Measurements from ENCODE around the gene OR8B12. TPM values are rescaled to one million over a fixed set of nuclear protein-coding genes. Genes with fewer than 3 reads are reported as not detected.

Gene OR8B12
- total and polyA plus RNA-seq, 2 donors (not counting 1 experiment from before 2014, with no cell fraction given): not detected

GRCh38 chr11:124510279-124510678, 33.2 kb downstream of the OR8B12 start:
- ChIA-PET POLR2A (no interaction called here), CTCF (no interaction called here)
- H3K9me3 Mint-ChIP-seq (ENCODE audit: insufficient read depth): peaks cover 15% of the 10 kb centered on the region
- Histone ChIP-seq H4K20me1 (ENCODE audit: control insufficient read depth, insufficient read depth, low read length, poor library complexity, severe bottlenecking) (no peaks in the 10 kb centered on the region), H3K36me3 (replicated peaks in 1 of 2; ENCODE audit: control extremely low read depth in 1 of 2, control insufficient read depth in 1 of 2, extremely low read depth in 1 of 2, insufficient read depth in 2 of 2, low read length in 1 of 2) (no peaks in the 10 kb centered on the region), H3K79me2 (ENCODE audit: control insufficient read depth, insufficient read depth, low read length) (no peaks in the 10 kb centered on the region), H3K27me3 (replicated peaks in 1 of 4; ENCODE audit: control extremely low read depth in 1 of 4, control insufficient read depth in 3 of 4, insufficient read depth in 4 of 4, low read length in 3 of 4) (peaks cover 0 to 4% (median 0%) of the 10 kb centered on the region in 4 experiments), H3K27ac (ENCODE audit: low read length in 2 of 2) (no peak overlapping the region), H3K4me1 (ENCODE audit: control insufficient read depth in 2 of 2, insufficient read depth in 2 of 2, low read length in 2 of 2) (no peaks in the 10 kb centered on the region), H3K9me3 (ENCODE audit: control extremely low read depth in 1 of 3, control insufficient read depth in 2 of 3, insufficient read depth in 1 of 3, low read length in 2 of 3) (peaks cover 0 to 12% (median 0%) of the 10 kb centered on the region in 3 donors), H2AFZ (ENCODE audit: insufficient read depth, low read depth, low read length, poor library complexity, severe bottlenecking) (no peak overlapping the region), H3K9ac (ENCODE audit: low read length) (no peak overlapping the region), H3K4me2 (replicated peaks; ENCODE audit: low read depth, low read length, poor library complexity, severe bottlenecking) (no peak overlapping the region), H3K4me3 (ENCODE audit: control extremely low read depth in 1 of 5, extremely low read depth in 1 of 5, insufficient read depth in 1 of 5, low read depth in 2 of 5, low read length in 4 of 5) (no peak overlapping the region)
- no peak for DNase-seq
- WGBS (ENCODE audit: insufficient coverage): 92% methylated on average over 4 of the region's 4 CpGs
- H3K27me3 Mint-ChIP-seq: peaks cover 9% of the 10 kb centered on the region
- no peaks in the 10 kb centered on the region for H3K4me1 Mint-ChIP-seq
- TF ChIP-seq EZH2 (IDR thresholded peaks at IDR 0.05; ENCODE audit: borderline replicate concordance, insufficient read depth, low read depth, low read length, poor library complexity, severe bottlenecking) (no peak), CTCF (IDR thresholded peaks at IDR 0.05) (no peak)
- intact Hi-C loops (cut with micrococcal nuclease): no loop called here
- H3K4me3 Mint-ChIP-seq: no peak overlapping the region
- ATAC-seq (ENCODE audit: low read depth): no peak
- H3K27ac Mint-ChIP-seq: no peak overlapping the region

DNA sequence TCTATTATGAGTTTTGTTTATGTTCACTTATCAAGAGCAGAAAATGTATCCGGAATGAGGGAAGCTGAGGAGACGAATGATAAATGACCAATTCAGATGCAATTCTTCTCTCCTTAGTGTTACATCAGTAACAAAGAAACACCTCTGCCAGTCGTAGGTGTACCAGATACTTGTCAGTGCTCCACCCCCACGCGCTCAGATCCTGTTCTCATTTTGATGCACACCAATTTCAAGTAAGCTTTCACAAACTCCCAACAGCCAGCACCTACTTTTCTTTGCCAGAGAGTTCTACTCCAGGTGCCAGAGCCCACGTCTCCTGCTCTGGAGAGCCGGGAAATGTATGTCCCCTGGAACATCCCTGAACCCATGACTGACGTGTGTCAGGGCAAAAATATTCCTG, 43.7 kb downstream of the OR8B12 start:
- Mint-ChIP-seq H3K27me3 (peaks cover 9% of the 10 kb centered on the region), H3K27ac (no peak overlapping the region), H3K9me3 (ENCODE audit: insufficient read depth) (no peaks in the 10 kb centered on the region), H3K4me1 (no peaks in the 10 kb centered on the region), H3K4me3 (no peak overlapping the region)
- Histone ChIP-seq H3K9ac (ENCODE audit: low read length) (no peak overlapping the region), H2AFZ (ENCODE audit: insufficient read depth, low read depth, low read length, poor library complexity, severe bottlenecking) (no peak overlapping the region), H3K36me3 (replicated peaks in 1 of 2; ENCODE audit: control extremely low read depth in 1 of 2, control insufficient read depth in 1 of 2, extremely low read depth in 1 of 2, insufficient read depth in 2 of 2, low read length in 1 of 2) (no peaks in the 10 kb centered on the region), H3K4me3 (ENCODE audit: control extremely low read depth in 1 of 5, extremely low read depth in 1 of 5, insufficient read depth in 1 of 5, low read depth in 2 of 5, low read length in 4 of 5) (no peak overlapping the region), H4K20me1 (ENCODE audit: control insufficient read depth, insufficient read depth, low read length, poor library complexity, severe bottlenecking) (no peaks in the 10 kb centered on the region), H3K4me1 (ENCODE audit: control insufficient read depth in 2 of 2, insufficient read depth in 2 of 2, low read length in 2 of 2) (no peaks in the 10 kb centered on the region), H3K9me3 (ENCODE audit: control extremely low read depth in 1 of 3, control insufficient read depth in 2 of 3, insufficient read depth in 1 of 3, low read length in 2 of 3) (no peaks in the 10 kb centered on the region), H3K4me2 (replicated peaks; ENCODE audit: low read depth, low read length, poor library complexity, severe bottlenecking) (no peak overlapping the region), H3K27ac (ENCODE audit: low read length in 2 of 2) (no peak overlapping the region), H3K79me2 (ENCODE audit: control insufficient read depth, insufficient read depth, low read length) (no peaks in the 10 kb centered on the region), H3K27me3 (replicated peaks in 1 of 4; ENCODE audit: control extremely low read depth in 1 of 4, control insufficient read depth in 3 of 4, insufficient read depth in 4 of 4, low read length in 3 of 4) (no peaks in the 10 kb centered on the region)
- 88% methylated on average over 7 of the region's 8 CpGs for WGBS (ENCODE audit: insufficient coverage)
- no peak for DNase-seq
- intact Hi-C loops (cut with micrococcal nuclease): no loop called here
- CTCF ChIA-PET: no interaction called here
- POLR2A ChIA-PET: no interaction called here
- no peak for TF ChIP-seq EZH2 (IDR thresholded peaks at IDR 0.05; ENCODE audit: borderline replicate concordance, insufficient read depth, low read depth, low read length, poor library complexity, severe bottlenecking)
- no peak for TF ChIP-seq CTCF (IDR thresholded peaks at IDR 0.05)
- ATAC-seq (ENCODE audit: low read depth): no peak
